ENCODE results near the gene CDC16.

GRCh38 chr13:114237415-114238112, 2.9 kb downstream of the CDC16 start:
- TF ChIP-seq ZNF292 (CRISPR knock-in tag; IDR thresholded peaks at IDR 0.05; ENCODE audit: borderline replicate concordance, low read depth), result no peak
- TF ChIP-seq CTCF (CRISPR knock-in tag; IDR thresholded peaks at IDR 0.05), result no peak
- no peak for TF ChIP-seq SRF (IDR thresholded peaks at IDR 0.05; ENCODE audit: low read depth, low read length)
